HepG2 (cell line): Measurements from ENCODE around the gene TRNP1. TPM values are rescaled to one million over a fixed set of nuclear protein-coding genes. Genes with fewer than 3 reads are reported as not detected.
A peak's percentile ranks its signal among the peaks of the same experiment; 100 is the strongest.

Source experiments
- FOXP4 ChIP-seq: sonication (generic); formaldehyde crosslinking; IDR thresholded peaks from 2 replicates; pipeline ENCODE4 v1.4.0; 2020; ENCODE audit warnings: missing genetic modification reagents
- HNRNPK ChIP-seq: fragments of 200-400 bp; formaldehyde crosslinking; IDR thresholded peaks from 2 replicates; pipeline ENCODE4 v1.6.1; 2018; ENCODE audit warnings: low read length, low read depth, moderate library complexity, mild to moderate bottlenecking; ENCODE audit not compliant: poor library complexity, severe bottlenecking
- HNRNPLL ChIP-seq: fragments of 200-400 bp; formaldehyde crosslinking; IDR thresholded peaks from 2 replicates; pipeline ENCODE4 v1.6.1; 2017; ENCODE audit warnings: mild to moderate bottlenecking, low read depth, low read length; ENCODE audit not compliant: poor library complexity, severe bottlenecking
- MED8 ChIP-seq: sonication (generic); formaldehyde crosslinking; IDR thresholded peaks from 2 replicates; pipeline ENCODE4 v1.8.1; 2023; ENCODE audit warnings: mild to moderate bottlenecking, missing genetic modification reagents; ENCODE audit not compliant: insufficient replicate concordance
- NFKBIZ ChIP-seq: IDR thresholded peaks from 2 replicates; pipeline ENCODE4 v1.6.1; 2018; ENCODE audit warnings: missing genetic modification reagents, missing compliant biosample characterization
- POLR2AphosphoS5 ChIP-seq: IDR thresholded peaks from 2 replicates; pipeline ENCODE4 v1.6.1; 2012; ENCODE audit warnings: low read depth, low read length
- PPARG ChIP-seq: conservative IDR thresholded peaks from 2 replicates; pipeline ENCODE4 v1.6.1; 2016; ENCODE audit warnings: missing biosample characterization, missing genetic modification reagents
- RBM39 ChIP-seq: fragments of 200-400 bp; formaldehyde crosslinking; IDR thresholded peaks from one replicate; pipeline ENCODE4 v1.6.1; 2018; ENCODE audit warnings: antibody characterized with exemption, mild to moderate bottlenecking, low read depth, low read length; ENCODE audit not compliant: poor library complexity, severe bottlenecking
- RXRA ChIP-seq: sonication (generic); formaldehyde crosslinking; IDR thresholded peaks from 2 replicates; pipeline ENCODE4 v1.5.1; 2020; ENCODE audit warnings: missing genetic modification reagents
- SRSF1 ChIP-seq: fragments of 200-400 bp; formaldehyde crosslinking; optimal IDR thresholded peaks from 2 replicates; pipeline ENCODE3; 2017; ENCODE audit warnings: mild to moderate bottlenecking, low read depth, low read length, moderate library complexity
- ZBTB1 ChIP-seq: sonication (generic); formaldehyde crosslinking; IDR thresholded peaks from 2 replicates; pipeline ENCODE4 v1.4.0; 2020; ENCODE audit warnings: missing genetic modification reagents, borderline replicate concordance
- ZIK1 ChIP-seq: sonication (generic); formaldehyde crosslinking; IDR thresholded peaks from 2 replicates; pipeline ENCODE4 v1.5.0; 2020; ENCODE audit warnings: mild to moderate bottlenecking, low read depth, missing genetic modification reagents, borderline replicate concordance
- ZMYM4 ChIP-seq: sonication (generic); formaldehyde crosslinking; IDR thresholded peaks from 2 replicates; pipeline ENCODE4 v1.8.1; 2023; ENCODE audit warnings: mild to moderate bottlenecking, missing genetic modification reagents
- ZNF33A ChIP-seq: sonication (generic); formaldehyde crosslinking; IDR thresholded peaks from 2 replicates; pipeline ENCODE4 v1.5.1; 2020; ENCODE audit warnings: missing genetic modification reagents, mild to moderate bottlenecking, moderate library complexity, borderline replicate concordance
- ZNF367 ChIP-seq: sonication (generic); formaldehyde crosslinking; IDR thresholded peaks from 2 replicates; pipeline ENCODE4 v1.4.0; 2020; ENCODE audit warnings: missing genetic modification reagents, borderline replicate concordance
- ZNF484 ChIP-seq: sonication (generic); formaldehyde crosslinking; IDR thresholded peaks from 2 replicates; pipeline ENCODE4 v1.5.1; 2020; ENCODE audit warnings: mild to moderate bottlenecking, low read depth, missing genetic modification reagents, borderline replicate concordance
- ZNF496 ChIP-seq: sonication (generic); formaldehyde crosslinking; IDR thresholded peaks from 2 replicates; pipeline ENCODE4 v1.8.1; 2023; ENCODE audit warnings: mild to moderate bottlenecking, moderate library complexity, missing genetic modification reagents; ENCODE audit not compliant: insufficient replicate concordance
- ZNF530 ChIP-seq: sonication (generic); formaldehyde crosslinking; IDR thresholded peaks from 2 replicates; pipeline ENCODE4 v1.5.0; 2020; ENCODE audit warnings: low read depth, mild to moderate bottlenecking, missing genetic modification reagents
- ZNF564 ChIP-seq: sonication (generic); formaldehyde crosslinking; IDR thresholded peaks from 2 replicates; pipeline ENCODE4 v1.8.1; 2023; ENCODE audit warnings: mild to moderate bottlenecking, missing genetic modification reagents
- ZNF773 ChIP-seq: sonication (generic); formaldehyde crosslinking; IDR thresholded peaks from 2 replicates; pipeline ENCODE4 v1.4.0; 2020; ENCODE audit warnings: missing genetic modification reagents, borderline replicate concordance
- polyA plus RNA-seq, 8 experiments: library from polyadenylated mRNA; depleted of rRNA in 3 of 8; stranded (reverse) in 7 of 8; unstranded in 1 of 8; fragments of >200 nt; fragmentation: Illumina TruSeq in 4 of 8; extraction: Trizol in 4 of 8; gene quantifications; 2 replicates each; pipeline versions ENCODE4 v1.2.1 to v1.2.3, GENCODE V29; 2011 to 2016; ENCODE audit warnings: low read depth in 4 of 8, missing spikeins in 1 of 8, mixed read lengths in 1 of 8; ENCODE audit not compliant: insufficient read depth in 1 of 8
- total RNA-seq, 5 experiments: library from RNA; depleted of rRNA; stranded (reverse); fragments of >200 nt; fragmentation: Illumina TruSeq; extraction: Trizol; gene quantifications; 2 replicates each; pipeline ENCODE4 v1.2.3, GENCODE V29; 2016; ENCODE audit warnings: low read depth in 1 of 5
- TF ChIP-seq, protein P1 (sequence below): sonication (generic); formaldehyde crosslinking; IDR thresholded peaks from 2 replicates; pipeline ENCODE4 v1.9.0; 2021; ENCODE audit warnings: missing genetic modification reagents, mild to moderate bottlenecking, borderline replicate concordance
- TF ChIP-seq, protein P2 (sequence below): sonication (generic); formaldehyde crosslinking; IDR thresholded peaks from 2 replicates; pipeline ENCODE4 v1.4.0; 2020; ENCODE audit warnings: mild to moderate bottlenecking, missing genetic modification reagents
- TF ChIP-seq, protein P3 (sequence below): IDR thresholded peaks from 2 replicates; pipeline ENCODE4 v1.6.1; 2016; ENCODE audit warnings: low read depth, borderline replicate concordance
- TF ChIP-seq, protein P4 (sequence below): sonication (generic); formaldehyde crosslinking; IDR thresholded peaks from 2 replicates; pipeline ENCODE4 v1.8.1; 2023; ENCODE audit warnings: mild to moderate bottlenecking, moderate library complexity, missing genetic modification reagents

Gene TRNP1
- total and polyA plus RNA-seq, 2 of the 13 experiments (the other 11 are each of a cell fraction or from before 2014, with no cell fraction given) = 42.0 to 158 TPM

DNA sequence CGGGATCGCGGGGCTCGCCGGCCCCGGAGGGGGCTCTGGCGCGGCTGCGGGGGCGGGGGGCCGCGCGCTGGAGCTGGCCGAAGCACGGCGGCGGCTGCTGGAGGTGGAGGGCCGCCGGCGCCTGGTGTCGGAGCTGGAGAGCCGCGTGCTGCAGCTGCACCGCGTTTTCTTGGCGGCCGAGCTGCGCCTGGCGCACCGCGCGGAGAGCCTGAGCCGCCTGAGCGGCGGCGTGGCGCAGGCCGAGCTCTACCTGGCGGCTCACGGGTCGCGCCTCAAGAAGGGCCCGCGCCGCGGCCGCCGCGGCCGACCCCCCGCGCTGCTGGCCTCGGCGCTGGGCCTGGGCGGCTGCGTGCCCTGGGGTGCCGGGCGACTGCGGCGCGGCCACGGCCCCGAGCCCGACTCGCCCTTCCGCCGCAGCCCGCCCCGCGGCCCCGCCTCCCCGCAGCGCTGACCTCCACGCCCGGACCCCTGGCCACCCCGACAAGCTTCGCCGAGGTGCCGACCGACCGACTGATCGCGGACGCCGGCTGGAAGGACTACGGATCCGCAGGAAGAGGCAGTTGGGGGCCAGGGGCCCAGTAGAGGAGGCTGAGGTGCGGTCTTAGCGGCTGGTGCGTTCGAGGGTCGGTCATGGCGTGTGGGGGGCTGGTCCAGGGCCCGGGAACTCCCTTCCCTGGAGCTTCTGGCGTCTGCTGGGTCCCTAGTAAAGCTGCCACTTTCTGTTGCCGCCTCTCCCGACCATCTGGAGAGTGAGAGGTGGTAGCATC is 711 bp downstream of the TRNP1 start (continued):
- TF ChIP-seq, protein P1, sequence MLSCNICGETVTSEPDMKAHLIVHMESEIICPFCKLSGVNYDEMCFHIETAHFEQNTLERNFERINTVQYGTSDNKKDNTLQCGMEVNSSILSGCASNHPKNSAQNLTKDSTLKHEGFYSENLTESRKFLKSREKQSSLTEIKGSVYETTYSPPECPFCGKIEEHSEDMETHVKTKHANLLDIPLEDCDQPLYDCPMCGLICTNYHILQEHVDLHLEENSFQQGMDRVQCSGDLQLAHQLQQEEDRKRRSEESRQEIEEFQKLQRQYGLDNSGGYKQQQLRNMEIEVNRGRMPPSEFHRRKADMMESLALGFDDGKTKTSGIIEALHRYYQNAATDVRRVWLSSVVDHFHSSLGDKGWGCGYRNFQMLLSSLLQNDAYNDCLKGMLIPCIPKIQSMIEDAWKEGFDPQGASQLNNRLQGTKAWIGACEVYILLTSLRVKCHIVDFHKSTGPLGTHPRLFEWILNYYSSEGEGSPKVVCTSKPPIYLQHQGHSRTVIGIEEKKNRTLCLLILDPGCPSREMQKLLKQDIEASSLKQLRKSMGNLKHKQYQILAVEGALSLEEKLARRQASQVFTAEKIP (CRISPR knock-in tag) = no peak
- TF ChIP-seq HNRNPLL (peak; percentile 23), ZNF773 (CRISPR knock-in tag) (no peak), POLR2AphosphoS5 (no peak), ZNF564 (CRISPR knock-in tag) (no peak; the same call in 1 of the 2 replicates), ZNF367 (CRISPR knock-in tag) (no peak), ZIK1 (CRISPR knock-in tag) (no peak), PPARG (no peak), ZMYM4 (CRISPR knock-in tag) (no peak), NFKBIZ (CRISPR knock-in tag) (no peak), ZBTB1 (CRISPR knock-in tag) (no peak), MED8 (CRISPR knock-in tag) (no peak), RXRA (no peak), FOXP4 (CRISPR knock-in tag) (no peak), ZNF530 (CRISPR knock-in tag) (no peak), ZNF33A (no peak), SRSF1 (peak; percentile 50), ZNF484 (CRISPR knock-in tag) (no peak), RBM39 (peak; percentile 38), ZNF496 (CRISPR knock-in tag) (no peak), HNRNPK (no peak)
- TF ChIP-seq, protein P2, sequence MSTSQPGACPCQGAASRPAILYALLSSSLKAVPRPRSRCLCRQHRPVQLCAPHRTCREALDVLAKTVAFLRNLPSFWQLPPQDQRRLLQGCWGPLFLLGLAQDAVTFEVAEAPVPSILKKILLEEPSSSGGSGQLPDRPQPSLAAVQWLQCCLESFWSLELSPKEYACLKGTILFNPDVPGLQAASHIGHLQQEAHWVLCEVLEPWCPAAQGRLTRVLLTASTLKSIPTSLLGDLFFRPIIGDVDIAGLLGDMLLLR (CRISPR knock-in tag) = no peak
- TF ChIP-seq, protein P3, sequence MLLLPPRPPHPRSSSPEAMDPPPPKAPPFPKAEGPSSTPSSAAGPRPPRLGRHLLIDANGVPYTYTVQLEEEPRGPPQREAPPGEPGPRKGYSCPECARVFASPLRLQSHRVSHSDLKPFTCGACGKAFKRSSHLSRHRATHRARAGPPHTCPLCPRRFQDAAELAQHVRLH (CRISPR knock-in tag) = no peak
- TF ChIP-seq, protein P4, sequence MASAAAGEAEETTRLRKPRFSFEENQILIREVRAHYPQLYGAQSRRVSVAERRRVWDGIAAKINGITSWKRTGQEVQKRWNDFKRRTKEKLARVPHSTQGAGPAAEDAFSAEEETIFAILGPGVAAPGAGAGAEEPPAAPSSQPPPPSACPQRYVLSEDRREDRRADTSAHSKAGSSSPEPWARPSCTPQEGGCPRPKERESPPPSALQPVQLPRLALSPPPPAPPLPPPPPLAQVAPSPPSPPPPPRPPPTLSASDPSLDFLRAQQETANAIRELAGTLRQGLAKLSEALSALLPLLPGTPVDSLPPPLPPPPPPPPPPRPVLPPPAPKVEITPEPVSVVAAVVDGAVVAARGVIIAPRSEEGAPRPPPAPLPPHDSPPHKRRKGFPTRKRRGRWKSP (CRISPR knock-in tag) = no peak; the same call in 1 of the 2 replicates
